Measurements from ENCODE around the gene HMGB4.

GRCh38 chr1:33864460-33865389 is 846 bp downstream of the HMGB4 start:
- TF ChIP-seq CTCF (conservative IDR thresholded peaks at IDR 0.05) = no peak
- TF ChIP-seq ZFX (IDR thresholded peaks at IDR 0.05) = no peak
